Measurements from ENCODE around the gene HMGB4.

Gene HMGB4

GRCh38 chr1:33897092-33897725, 33.3 kb downstream of the HMGB4 start:
- TF ChIP-seq USF1 (IDR thresholded peaks at IDR 0.05) = no peak

- no peak for TF ChIP-seq TCF12 (IDR thresholded peaks at IDR 0.05; ENCODE audit: low read depth)
Measured at GRCh38 chr1:33898406-33898805, 34.5 kb downstream of the HMGB4 start.

- no peak for TF ChIP-seq REST (IDR thresholded peaks at IDR 0.05; ENCODE audit: low read depth)
- no peak for TF ChIP-seq RAD21 (IDR thresholded peaks at IDR 0.05; ENCODE audit: low read depth)
- no peak for TF ChIP-seq ZBTB7A (IDR thresholded peaks at IDR 0.05; ENCODE audit: low read depth)
- no peak for TF ChIP-seq TEAD4 (IDR thresholded peaks at IDR 0.05)
- TF ChIP-seq MAX (IDR thresholded peaks at IDR 0.05) = no peak
Measured at GRCh38 chr1:33898881-33899280, 35.0 kb downstream of the HMGB4 start.

- TF ChIP-seq MAX (IDR thresholded peaks at IDR 0.05) (no peak), USF1 (IDR thresholded peaks at IDR 0.05) (no peak), ZBTB7A (IDR thresholded peaks at IDR 0.05; ENCODE audit: low read depth) (no peak), NFIC (IDR thresholded peaks at IDR 0.05) (no peak)
Measured at GRCh38 chr1:33899746-33900145, 35.9 kb downstream of the HMGB4 start.

GRCh38 chr1:33902486-33903209, 38.8 kb downstream of the HMGB4 start:
- TF ChIP-seq TEAD4 (IDR thresholded peaks at IDR 0.05) (no peak), EGR1 (IDR thresholded peaks at IDR 0.05) (no peak), YY1 (IDR thresholded peaks at IDR 0.05; ENCODE audit: low read depth) (no peak), CREB1 (IDR thresholded peaks at IDR 0.05; ENCODE audit: low read depth) (no peak), REST (IDR thresholded peaks at IDR 0.05; ENCODE audit: low read depth) (no peak), EP300 (IDR thresholded peaks at IDR 0.05; ENCODE audit: borderline replicate concordance) (no peak), NFIC (IDR thresholded peaks at IDR 0.05) (no peak), RAD21 (IDR thresholded peaks at IDR 0.05; ENCODE audit: low read depth) (no peak), FOXM1 (IDR thresholded peaks at IDR 0.05; ENCODE audit: borderline replicate concordance, low read depth) (no peak), CEBPB (IDR thresholded peaks at IDR 0.05) (no peak), TCF12 (IDR thresholded peaks at IDR 0.05; ENCODE audit: low read depth) (no peak), ZBTB7A (IDR thresholded peaks at IDR 0.05; ENCODE audit: low read depth) (no peak)

GRCh38 chr1:33903210-33903589, 39.3 kb downstream of the HMGB4 start:
- TF ChIP-seq YY1 (IDR thresholded peaks at IDR 0.05; ENCODE audit: low read depth) (no peak), REST (IDR thresholded peaks at IDR 0.05; ENCODE audit: low read depth) (no peak), TCF12 (IDR thresholded peaks at IDR 0.05; ENCODE audit: low read depth) (no peak), NFIC (IDR thresholded peaks at IDR 0.05) (no peak), USF1 (IDR thresholded peaks at IDR 0.05) (no peak), RAD21 (IDR thresholded peaks at IDR 0.05; ENCODE audit: low read depth) (no peak), FOXM1 (IDR thresholded peaks at IDR 0.05; ENCODE audit: borderline replicate concordance, low read depth) (no peak), TEAD4 (IDR thresholded peaks at IDR 0.05) (no peak), TAF1 (IDR thresholded peaks at IDR 0.05; ENCODE audit: low read depth) (no peak)

Measured in Ishikawa (cell line).